SK-N-SH treated with all-trans-retinoic acid at 6 μM for 48 hours (cell line): ENCODE measurements around the gene PDGFB.
"Not testable (repeated sequence)": the region's sequence is repeated elsewhere in the genome, so short reads cannot be mapped to it uniquely, and the experiment has no call there.

Experiments
- ATAC-seq: fragments of 200-7000 bp; cut with Tn5 transposase; 3 replicates; pipeline ENCODE4 v1.9.1; 2020; ENCODE audit warnings: mild to moderate bottlenecking, moderate library complexity
- ARNTL ChIP-seq: fragments of 450-650 bp; formaldehyde crosslinking; IDR thresholded peaks from 2 replicates; pipeline ENCODE4 v1.5.0; 2020; ENCODE audit warnings: low read depth, mild to moderate bottlenecking, moderate library complexity, borderline replicate concordance
- BACH2 ChIP-seq: fragments of 250-450 bp; sonication (Bioruptor Pico); IDR thresholded peaks from 2 replicates; pipeline ENCODE4 v1.9.0; 2021; ENCODE audit warnings: mild to moderate bottlenecking, borderline replicate concordance
- CSDC2 ChIP-seq: fragments of 250-450 bp; sonication (Bioruptor Pico); IDR thresholded peaks from 2 replicates; pipeline ENCODE4 v1.5.0; 2020; ENCODE audit warnings: mild to moderate bottlenecking, moderate library complexity
- GLIS3 ChIP-seq: fragments of 250-450 bp; sonication (Bioruptor Pico); IDR thresholded peaks from 2 replicates; pipeline ENCODE4 v1.5.0; 2020; ENCODE audit warnings: mild to moderate bottlenecking, moderate library complexity
- OSR1 ChIP-seq: fragments of 250-450 bp; sonication (Bioruptor Pico); IDR thresholded peaks from 2 replicates; pipeline ENCODE4 v1.8.0; 2022; ENCODE audit warnings: moderate library complexity, mild to moderate bottlenecking, inconsistent platforms
- RARB ChIP-seq: fragments of 250-450 bp; sonication (Bioruptor Pico); IDR thresholded peaks from 2 replicates; pipeline ENCODE4 v1.8.0; 2021; ENCODE audit warnings: mild to moderate bottlenecking, moderate library complexity
- TCF4 ChIP-seq: fragments of 250-450 bp; sonication (Bioruptor Pico); IDR thresholded peaks from 2 replicates; pipeline ENCODE4 v1.8.0; 2021; ENCODE audit warnings: mild to moderate bottlenecking, moderate library complexity, borderline replicate concordance
- TOX ChIP-seq: fragments of 250-450 bp; sonication (Bioruptor Pico); IDR thresholded peaks from 2 replicates; pipeline ENCODE4 v1.8.0; 2021; ENCODE audit warnings: mild to moderate bottlenecking, moderate library complexity, borderline replicate concordance
- ZC3H10 ChIP-seq: fragments of 250-450 bp; sonication (Bioruptor Pico); IDR thresholded peaks from 2 replicates; pipeline ENCODE4 v1.5.1; 2021; ENCODE audit warnings: mild to moderate bottlenecking, moderate library complexity
- ZFP3 ChIP-seq: fragments of 250-450 bp; sonication (Bioruptor Pico); IDR thresholded peaks from 2 replicates; pipeline ENCODE4 v1.5.0; 2020; ENCODE audit warnings: mild to moderate bottlenecking, moderate library complexity
- ZNF565 ChIP-seq: fragments of 450-650 bp; formaldehyde crosslinking; conservative IDR thresholded peaks from 2 replicates; pipeline ENCODE4 v1.5.0; 2020; ENCODE audit warnings: low read depth, mild to moderate bottlenecking, moderate library complexity
- ZNF70 ChIP-seq: fragments of 450-650 bp; formaldehyde crosslinking; IDR thresholded peaks from 2 replicates; pipeline ENCODE4 v1.5.0; 2020; ENCODE audit warnings: mild to moderate bottlenecking, moderate library complexity
- ZNF8 ChIP-seq: fragments of 450-650 bp; formaldehyde crosslinking; IDR thresholded peaks from 2 replicates; pipeline ENCODE4 v1.5.0; 2020; ENCODE audit warnings: mild to moderate bottlenecking, moderate library complexity
- TF ChIP-seq, protein P1 (sequence below): fragments of 250-450 bp; sonication (Bioruptor Pico); IDR thresholded peaks from 2 replicates; pipeline ENCODE4 v1.5.1; 2020; ENCODE audit warnings: low read depth, mild to moderate bottlenecking, moderate library complexity
- TF ChIP-seq, protein P2 (sequence below): fragments of 250-450 bp; sonication (Bioruptor Pico); IDR thresholded peaks from 2 replicates; pipeline ENCODE4 v1.8.0; 2021; ENCODE audit warnings: low read depth, mild to moderate bottlenecking, moderate library complexity, borderline replicate concordance
- TF ChIP-seq, protein P3 (sequence below): fragments of 250-450 bp; sonication (Bioruptor Pico); IDR thresholded peaks from 2 replicates; pipeline ENCODE4 v1.8.0; 2020; ENCODE audit warnings: mild to moderate bottlenecking, moderate library complexity, borderline replicate concordance
- TF ChIP-seq, protein P4 (sequence below): fragments of 250-450 bp; sonication (Bioruptor Pico); IDR thresholded peaks from 2 replicates; pipeline ENCODE4 v1.5.0; 2020; ENCODE audit warnings: mild to moderate bottlenecking, moderate library complexity
- TF ChIP-seq, protein P5 (sequence below): fragments of 250-450 bp; sonication (Bioruptor Pico); IDR thresholded peaks from 2 replicates; pipeline ENCODE4 v1.5.1; 2021; ENCODE audit warnings: mild to moderate bottlenecking, moderate library complexity

PDGFB gene

DNA sequence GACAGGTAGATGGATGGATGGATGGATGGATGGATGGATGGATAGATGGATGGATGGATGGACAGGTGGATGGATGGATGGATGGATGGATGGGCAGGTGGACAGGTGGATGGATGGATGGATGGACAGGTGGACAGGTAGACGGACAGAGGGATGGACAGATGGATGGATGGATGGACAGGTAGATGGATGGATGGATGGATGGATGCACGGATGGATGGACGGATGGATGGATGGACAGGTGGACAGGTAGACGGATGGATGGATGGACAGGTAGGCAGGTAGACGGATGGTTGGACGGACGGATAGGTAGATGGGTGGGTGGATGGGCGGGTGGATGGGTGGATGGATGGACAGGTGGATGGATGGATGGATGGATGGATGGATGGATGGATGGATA lies 24.3 kb downstream of the PDGFB start:
- TF ChIP-seq ZC3H10 (CRISPR knock-in tag): no peak
- no peak for TF ChIP-seq OSR1 (CRISPR knock-in tag)
- TF ChIP-seq BACH2: no peak
- TF ChIP-seq, protein P1, sequence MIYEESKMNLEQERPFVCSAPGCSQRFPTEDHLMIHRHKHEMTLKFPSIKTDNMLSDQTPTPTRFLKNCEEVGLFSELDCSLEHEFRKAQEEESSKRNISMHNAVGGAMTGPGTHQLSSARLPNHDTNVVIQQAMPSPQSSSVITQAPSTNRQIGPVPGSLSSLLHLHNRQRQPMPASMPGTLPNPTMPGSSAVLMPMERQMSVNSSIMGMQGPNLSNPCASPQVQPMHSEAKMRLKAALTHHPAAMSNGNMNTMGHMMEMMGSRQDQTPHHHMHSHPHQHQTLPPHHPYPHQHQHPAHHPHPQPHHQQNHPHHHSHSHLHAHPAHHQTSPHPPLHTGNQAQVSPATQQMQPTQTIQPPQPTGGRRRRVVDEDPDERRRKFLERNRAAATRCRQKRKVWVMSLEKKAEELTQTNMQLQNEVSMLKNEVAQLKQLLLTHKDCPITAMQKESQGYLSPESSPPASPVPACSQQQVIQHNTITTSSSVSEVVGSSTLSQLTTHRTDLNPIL (CRISPR knock-in tag): no peak
- TF ChIP-seq TOX (CRISPR knock-in tag): no peak
- TF ChIP-seq, protein P2, sequence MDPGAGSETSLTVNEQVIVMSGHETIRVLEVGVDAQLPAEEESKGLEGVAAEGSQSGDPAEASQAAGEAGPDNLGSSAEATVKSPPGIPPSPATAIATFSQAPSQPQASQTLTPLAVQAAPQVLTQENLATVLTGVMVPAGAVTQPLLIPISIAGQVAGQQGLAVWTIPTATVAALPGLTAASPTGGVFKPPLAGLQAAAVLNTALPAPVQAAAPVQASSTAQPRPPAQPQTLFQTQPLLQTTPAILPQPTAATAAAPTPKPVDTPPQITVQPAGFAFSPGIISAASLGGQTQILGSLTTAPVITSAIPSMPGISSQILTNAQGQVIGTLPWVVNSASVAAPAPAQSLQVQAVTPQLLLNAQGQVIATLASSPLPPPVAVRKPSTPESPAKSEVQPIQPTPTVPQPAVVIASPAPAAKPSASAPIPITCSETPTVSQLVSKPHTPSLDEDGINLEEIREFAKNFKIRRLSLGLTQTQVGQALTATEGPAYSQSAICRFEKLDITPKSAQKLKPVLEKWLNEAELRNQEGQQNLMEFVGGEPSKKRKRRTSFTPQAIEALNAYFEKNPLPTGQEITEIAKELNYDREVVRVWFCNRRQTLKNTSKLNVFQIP (CRISPR knock-in tag): no peak
- no peak for TF ChIP-seq ZNF565 (CRISPR knock-in tag)
- no peak for TF ChIP-seq GLIS3 (CRISPR knock-in tag)
- no peak for TF ChIP-seq ZNF8 (CRISPR knock-in tag)
- TF ChIP-seq, protein P3, sequence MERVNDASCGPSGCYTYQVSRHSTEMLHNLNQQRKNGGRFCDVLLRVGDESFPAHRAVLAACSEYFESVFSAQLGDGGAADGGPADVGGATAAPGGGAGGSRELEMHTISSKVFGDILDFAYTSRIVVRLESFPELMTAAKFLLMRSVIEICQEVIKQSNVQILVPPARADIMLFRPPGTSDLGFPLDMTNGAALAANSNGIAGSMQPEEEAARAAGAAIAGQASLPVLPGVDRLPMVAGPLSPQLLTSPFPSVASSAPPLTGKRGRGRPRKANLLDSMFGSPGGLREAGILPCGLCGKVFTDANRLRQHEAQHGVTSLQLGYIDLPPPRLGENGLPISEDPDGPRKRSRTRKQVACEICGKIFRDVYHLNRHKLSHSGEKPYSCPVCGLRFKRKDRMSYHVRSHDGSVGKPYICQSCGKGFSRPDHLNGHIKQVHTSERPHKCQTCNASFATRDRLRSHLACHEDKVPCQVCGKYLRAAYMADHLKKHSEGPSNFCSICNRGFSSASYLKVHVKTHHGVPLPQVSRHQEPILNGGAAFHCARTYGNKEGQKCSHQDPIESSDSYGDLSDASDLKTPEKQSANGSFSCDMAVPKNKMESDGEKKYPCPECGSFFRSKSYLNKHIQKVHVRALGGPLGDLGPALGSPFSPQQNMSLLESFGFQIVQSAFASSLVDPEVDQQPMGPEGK: no peak
- TF ChIP-seq ZFP3: no peak
- TF ChIP-seq CSDC2: no peak
- ATAC-seq: no peak

DNA sequence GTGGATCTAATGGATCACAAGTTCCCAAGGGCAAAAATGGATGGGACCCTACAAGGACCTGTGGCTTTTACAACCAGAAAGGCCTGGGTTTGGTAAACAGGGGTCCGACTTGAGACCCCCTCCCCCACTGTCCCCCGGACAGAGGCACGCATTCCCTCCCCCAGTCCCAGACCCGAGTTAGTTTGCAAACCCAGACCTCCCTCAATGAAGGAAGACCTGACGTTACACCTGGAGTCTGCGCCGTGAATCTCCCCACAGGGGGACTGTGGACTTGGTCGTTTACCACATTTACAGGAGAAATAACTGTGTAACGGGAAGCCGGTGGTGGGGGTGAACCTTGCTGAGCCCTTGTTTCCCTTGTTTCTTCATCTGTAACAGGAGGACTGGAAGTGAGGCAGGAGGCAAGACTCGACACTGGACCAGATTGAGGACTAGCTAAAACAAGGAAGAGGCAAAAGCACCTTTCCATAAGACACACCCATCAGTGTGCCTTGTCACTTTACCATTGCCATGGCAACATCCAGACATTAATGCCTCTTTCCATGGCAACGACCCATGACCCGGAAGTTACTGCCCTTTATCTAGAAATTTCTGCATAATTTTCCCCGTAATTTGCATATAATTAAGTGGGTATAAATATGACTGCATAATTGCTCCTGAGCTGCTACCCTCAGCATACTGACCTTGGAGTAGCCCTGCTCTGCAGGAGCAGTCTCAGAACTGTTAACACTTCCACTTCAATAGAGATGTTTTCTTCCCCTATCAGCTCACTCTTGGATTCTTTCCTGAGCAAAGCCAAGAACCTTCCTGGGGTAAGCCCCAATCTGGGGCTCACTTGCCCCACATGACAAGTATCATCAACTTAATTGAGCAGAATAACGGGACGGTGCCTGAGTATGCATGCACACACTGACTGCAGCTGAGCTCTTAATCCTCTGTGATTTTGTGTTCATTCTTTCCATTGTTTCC lies 25.4 kb downstream of the PDGFB start:
- no peak for ATAC-seq
- TF ChIP-seq, protein P4, sequence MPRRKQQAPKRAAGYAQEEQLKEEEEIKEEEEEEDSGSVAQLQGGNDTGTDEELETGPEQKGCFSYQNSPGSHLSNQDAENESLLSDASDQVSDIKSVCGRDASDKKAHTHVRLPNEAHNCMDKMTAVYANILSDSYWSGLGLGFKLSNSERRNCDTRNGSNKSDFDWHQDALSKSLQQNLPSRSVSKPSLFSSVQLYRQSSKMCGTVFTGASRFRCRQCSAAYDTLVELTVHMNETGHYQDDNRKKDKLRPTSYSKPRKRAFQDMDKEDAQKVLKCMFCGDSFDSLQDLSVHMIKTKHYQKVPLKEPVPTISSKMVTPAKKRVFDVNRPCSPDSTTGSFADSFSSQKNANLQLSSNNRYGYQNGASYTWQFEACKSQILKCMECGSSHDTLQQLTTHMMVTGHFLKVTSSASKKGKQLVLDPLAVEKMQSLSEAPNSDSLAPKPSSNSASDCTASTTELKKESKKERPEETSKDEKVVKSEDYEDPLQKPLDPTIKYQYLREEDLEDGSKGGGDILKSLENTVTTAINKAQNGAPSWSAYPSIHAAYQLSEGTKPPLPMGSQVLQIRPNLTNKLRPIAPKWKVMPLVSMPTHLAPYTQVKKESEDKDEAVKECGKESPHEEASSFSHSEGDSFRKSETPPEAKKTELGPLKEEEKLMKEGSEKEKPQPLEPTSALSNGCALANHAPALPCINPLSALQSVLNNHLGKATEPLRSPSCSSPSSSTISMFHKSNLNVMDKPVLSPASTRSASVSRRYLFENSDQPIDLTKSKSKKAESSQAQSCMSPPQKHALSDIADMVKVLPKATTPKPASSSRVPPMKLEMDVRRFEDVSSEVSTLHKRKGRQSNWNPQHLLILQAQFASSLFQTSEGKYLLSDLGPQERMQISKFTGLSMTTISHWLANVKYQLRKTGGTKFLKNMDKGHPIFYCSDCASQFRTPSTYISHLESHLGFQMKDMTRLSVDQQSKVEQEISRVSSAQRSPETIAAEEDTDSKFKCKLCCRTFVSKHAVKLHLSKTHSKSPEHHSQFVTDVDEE (CRISPR knock-in tag): no peak
- TF ChIP-seq GLIS3 (CRISPR knock-in tag): no peak
- TF ChIP-seq, protein P5, sequence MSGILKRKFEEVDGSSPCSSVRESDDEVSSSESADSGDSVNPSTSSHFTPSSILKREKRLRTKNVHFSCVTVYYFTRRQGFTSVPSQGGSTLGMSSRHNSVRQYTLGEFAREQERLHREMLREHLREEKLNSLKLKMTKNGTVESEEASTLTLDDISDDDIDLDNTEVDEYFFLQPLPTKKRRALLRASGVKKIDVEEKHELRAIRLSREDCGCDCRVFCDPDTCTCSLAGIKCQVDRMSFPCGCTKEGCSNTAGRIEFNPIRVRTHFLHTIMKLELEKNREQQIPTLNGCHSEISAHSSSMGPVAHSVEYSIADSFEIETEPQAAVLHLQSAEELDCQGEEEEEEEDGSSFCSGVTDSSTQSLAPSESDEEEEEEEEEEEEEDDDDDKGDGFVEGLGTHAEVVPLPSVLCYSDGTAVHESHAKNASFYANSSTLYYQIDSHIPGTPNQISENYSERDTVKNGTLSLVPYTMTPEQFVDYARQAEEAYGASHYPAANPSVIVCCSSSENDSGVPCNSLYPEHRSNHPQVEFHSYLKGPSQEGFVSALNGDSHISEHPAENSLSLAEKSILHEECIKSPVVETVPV: no peak
- no peak for TF ChIP-seq TOX (CRISPR knock-in tag)
- TF ChIP-seq, protein P2 (CRISPR knock-in tag): no peak
- TF ChIP-seq ZNF565 (CRISPR knock-in tag): no peak
- TF ChIP-seq ZNF70 (CRISPR knock-in tag): no peak
- TF ChIP-seq, all 23 proteins: peak for 0

DNA sequence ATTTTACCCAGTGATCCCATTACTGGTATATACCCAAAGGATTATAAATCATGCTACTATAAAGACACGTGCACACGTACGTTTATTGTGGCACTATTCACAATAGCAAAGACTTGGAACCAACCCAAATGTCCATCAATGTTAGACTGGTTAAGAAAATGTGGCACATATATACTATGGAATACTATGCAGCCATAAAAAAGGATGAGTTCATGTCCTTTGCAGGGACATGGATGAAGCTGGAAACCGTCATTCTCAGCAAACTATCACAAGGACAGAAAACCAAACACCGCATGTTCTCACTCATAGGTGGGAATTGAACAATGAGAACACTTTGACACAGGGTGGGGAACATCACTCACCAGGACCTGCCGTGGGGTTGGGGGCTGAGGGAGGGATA lies 26.4 kb downstream of the PDGFB start:
- ATAC-seq: not testable (repeated sequence)

DNA sequence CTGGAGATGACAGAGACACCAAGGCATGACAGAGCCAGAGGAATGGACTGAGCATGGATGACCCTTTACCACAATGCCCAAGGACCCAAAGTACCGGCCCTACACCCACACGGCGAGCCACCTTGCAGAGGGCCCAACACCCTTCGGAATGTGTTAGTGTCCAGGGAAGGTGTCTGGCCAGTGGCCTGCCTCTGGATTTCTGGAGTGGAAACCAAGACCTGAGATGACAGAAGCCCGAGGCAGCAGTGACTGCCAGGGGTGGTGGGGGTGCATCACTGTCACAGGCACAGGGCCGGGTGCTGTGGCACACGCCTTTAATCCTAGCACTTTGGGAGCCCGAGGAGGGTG lies 28.7 kb downstream of the PDGFB start:
- no peak for ATAC-seq
- TF ChIP-seq ARNTL (CRISPR knock-in tag) (no peak), TOX (CRISPR knock-in tag) (no peak), GLIS3 (CRISPR knock-in tag) (no peak), RARB (no peak), BACH2 (no peak), TCF4 (CRISPR knock-in tag) (no peak), ZFP3 (no peak), ZNF8 (CRISPR knock-in tag) (no peak), ZC3H10 (CRISPR knock-in tag) (no peak)
- TF ChIP-seq, protein P1 (CRISPR knock-in tag): no peak
- TF ChIP-seq, protein P4 (CRISPR knock-in tag): no peak
